H9 (cell line): Measurements from ENCODE around the gene LEKR1. TPM values are rescaled to one million over a fixed set of nuclear protein-coding genes. Genes with fewer than 3 reads are reported as not detected.

ENCODE experiments used
- DNase-seq: peaks from one replicate; pipeline ENCODE4 v3.0.0-alpha.2; 2017
- H2AFZ ChIP-seq: one replicate; pipeline ENCODE4 v1.6.1; 2013; ENCODE audit warnings: mild to moderate bottlenecking, low read length, control low read depth, moderate library complexity
- H2AK5ac ChIP-seq: 2 replicates; pipeline ENCODE4 v1.6.1; 2013; ENCODE audit warnings: low read length, control low read depth, mixed read lengths; ENCODE audit not compliant: insufficient read length
- H2BK120ac ChIP-seq: one replicate; pipeline ENCODE4 v1.6.1; 2013; ENCODE audit warnings: low read depth, mild to moderate bottlenecking, low read length, control low read depth, inconsistent platforms; ENCODE audit not compliant: poor library complexity, severe bottlenecking
- H2BK12ac ChIP-seq: 2 replicates; pipeline ENCODE4 v1.6.1; 2013; ENCODE audit warnings: low read length, control low read depth, mixed read lengths, low read depth; ENCODE audit not compliant: insufficient read length
- H2BK15ac ChIP-seq: 2 replicates; pipeline ENCODE4 v1.6.1; 2013; ENCODE audit warnings: low read depth, low read length, control low read depth
- H2BK20ac ChIP-seq: one replicate; pipeline ENCODE4 v1.6.1; 2013; ENCODE audit warnings: low read depth, mild to moderate bottlenecking, low read length, control low read depth, inconsistent platforms; ENCODE audit not compliant: poor library complexity, severe bottlenecking
- H2BK5ac ChIP-seq: 2 replicates; pipeline ENCODE4 v1.6.1; 2013; ENCODE audit warnings: low read length, control low read depth, mixed read lengths; ENCODE audit not compliant: insufficient read length
- H3K14ac ChIP-seq: 2 replicates; pipeline ENCODE4 v1.6.1; 2013; ENCODE audit warnings: low read length, control low read depth; ENCODE audit not compliant: insufficient read depth
- H3K18ac ChIP-seq: 2 replicates; pipeline ENCODE4 v1.6.1; 2013; ENCODE audit warnings: low read depth, mild to moderate bottlenecking, mixed read lengths, low read length, control low read depth; ENCODE audit not compliant: insufficient read length
- H3K23ac ChIP-seq: 2 replicates; pipeline ENCODE4 v1.6.1; 2013; ENCODE audit warnings: low read length, control low read depth, mixed read lengths, low read depth; ENCODE audit not compliant: insufficient read length
- H3K23me2 ChIP-seq: 2 replicates; pipeline ENCODE4 v1.6.1; 2013; ENCODE audit warnings: low read depth, mild to moderate bottlenecking, mixed read lengths, low read length, control low read depth; ENCODE audit not compliant: insufficient read length, poor library complexity, severe bottlenecking
- H3K27ac ChIP-seq: 2 replicates; pipeline ENCODE4 v1.5.1; 2013; ENCODE audit warnings: low read length, control low read depth, mixed read lengths, low read depth; ENCODE audit not compliant: insufficient read length
- H3K27me3 ChIP-seq: 2 replicates; pipeline ENCODE4 v1.6.1; 2013; ENCODE audit warnings: low read length, control low read depth, inconsistent platforms; ENCODE audit not compliant: insufficient read depth
- H3K4ac ChIP-seq: 2 replicates; pipeline ENCODE4 v1.6.1; 2013; ENCODE audit warnings: low read depth, mild to moderate bottlenecking, control low read depth, inconsistent platforms, low read length, moderate library complexity
- H3K4me1 ChIP-seq: 2 replicates; pipeline ENCODE4 v1.6.1; 2013; ENCODE audit warnings: low read length, control low read depth, inconsistent platforms; ENCODE audit not compliant: insufficient read depth
- H3K4me2 ChIP-seq: 2 replicates; pipeline ENCODE4 v1.6.1; 2013; ENCODE audit warnings: low read length, control low read depth, mixed read lengths; ENCODE audit not compliant: insufficient read length, insufficient read depth
- H3K56ac ChIP-seq: 2 replicates; pipeline ENCODE4 v1.6.1; 2013; ENCODE audit warnings: low read depth, mild to moderate bottlenecking, mixed read lengths, low read length, control low read depth; ENCODE audit not compliant: insufficient read length
- H3K79me1 ChIP-seq: 2 replicates; pipeline ENCODE4 v1.6.1; 2013; ENCODE audit warnings: low read depth, mild to moderate bottlenecking, moderate library complexity, low read length, control low read depth, inconsistent platforms; ENCODE audit not compliant: insufficient read depth, poor library complexity, severe bottlenecking
- H3K79me2 ChIP-seq: 2 replicates; pipeline ENCODE4 v1.6.1; 2013; ENCODE audit warnings: low read length, control low read depth, inconsistent platforms; ENCODE audit not compliant: insufficient read depth
- H3K9ac ChIP-seq: 2 replicates; pipeline ENCODE4 v1.6.1; 2013; ENCODE audit warnings: low read length, control low read depth, mixed read lengths; ENCODE audit not compliant: insufficient read length; ENCODE audit errors: extremely low read depth
- H3K9me3 ChIP-seq: one replicate; pipeline ENCODE4 v1.6.1; 2013; ENCODE audit warnings: low read depth, low read length, inconsistent platforms; ENCODE audit not compliant: control insufficient read depth
- H3T11ph ChIP-seq: one replicate; pipeline ENCODE4 v1.6.1; 2013; ENCODE audit warnings: mild to moderate bottlenecking, low read length, control low read depth, inconsistent platforms
- H4K20me1 ChIP-seq: one replicate; pipeline ENCODE4 v1.6.1; 2013; ENCODE audit not compliant: control insufficient read depth, insufficient read length, insufficient read depth
- H4K5ac ChIP-seq: 2 replicates; pipeline ENCODE4 v1.6.1; 2013; ENCODE audit warnings: low read depth, mild to moderate bottlenecking, mixed read lengths, low read length, control low read depth; ENCODE audit not compliant: insufficient read length
- H4K8ac ChIP-seq: replicated peaks from 2 replicates; pipeline ENCODE4 v1.6.1; 2013; ENCODE audit warnings: low read length, control low read depth, mixed read lengths, low read depth; ENCODE audit not compliant: insufficient read length
- H4K91ac ChIP-seq: 2 replicates; pipeline ENCODE4 v1.6.1; 2013; ENCODE audit warnings: low read depth, mild to moderate bottlenecking, moderate library complexity, mixed read lengths, low read length, control low read depth; ENCODE audit not compliant: insufficient read length
- H3K27ac Mint-ChIP-seq, 3 experiments: 2 replicates in 2 of 3; 3 replicates in 1 of 3; pipeline ENCODE4 v1.8.0; 2020 to 2021; ENCODE audit warnings: mixed read lengths in 3 of 3, mild to moderate bottlenecking in 1 of 3, moderate library complexity in 1 of 3
- H3K27me3 Mint-ChIP-seq: 2 replicates; pipeline ENCODE4 v1.8.0; 2021; ENCODE audit warnings: low read depth, mild to moderate bottlenecking, moderate library complexity, mixed read lengths
- H3K36me3 Mint-ChIP-seq, 3 experiments: 2 replicates in 2 of 3; 3 replicates in 1 of 3; pipeline ENCODE4 v1.8.0; 2020 to 2021; ENCODE audit warnings: low read depth in 3 of 3, mixed read lengths in 3 of 3; ENCODE audit not compliant: insufficient read depth in 1 of 3
- H3K4me1 Mint-ChIP-seq, 2 experiments: 2 replicates each; pipeline ENCODE4 v1.8.0; 2020; ENCODE audit warnings: mixed read lengths in 2 of 2
- H3K4me3 Mint-ChIP-seq, 2 experiments: 2 replicates in 1 of 2; 3 replicates in 1 of 2; pipeline ENCODE4 v1.8.0; 2020 to 2021; ENCODE audit warnings: mild to moderate bottlenecking in 2 of 2, mixed read lengths in 2 of 2, moderate library complexity in 1 of 2
- H3K9me3 Mint-ChIP-seq, 2 experiments: 2 replicates in 1 of 2; 3 replicates in 1 of 2; pipeline ENCODE4 v1.8.0; 2020; ENCODE audit warnings: mild to moderate bottlenecking in 2 of 2, mixed read lengths in 2 of 2, moderate library complexity in 1 of 2
- WGBS: extraction: QIAGEN DNeasy Blood & Tissue Kit; methylation state at CpG from one replicate; pipeline ENCODE4 v1.1.7; 2013; ENCODE audit warnings: missing lambda C conversion rate, low lambda C conversion rate, mixed read lengths; ENCODE audit not compliant: insufficient read length; ENCODE audit errors: extremely low coverage; 5-methylcytosine and 5-hydroxymethylcytosine counted together
- total RNA-seq: library from RNA; stranded (reverse); gene quantifications from 2 replicates; pipeline ENCODE4 v1.2.1, GENCODE V29; 2021
- TF ChIP-seq, protein P1 (sequence below): fragments of 200-600 bp; sonication (generic); conservative IDR thresholded peaks from 3 replicates; pipeline ENCODE4 v1.8.0; 2021; ENCODE audit warnings: antibody characterized with exemption, mild to moderate bottlenecking

LEKR1 gene
- total RNA-seq, 1 experiment from 2014 or later: not detected

DNA sequence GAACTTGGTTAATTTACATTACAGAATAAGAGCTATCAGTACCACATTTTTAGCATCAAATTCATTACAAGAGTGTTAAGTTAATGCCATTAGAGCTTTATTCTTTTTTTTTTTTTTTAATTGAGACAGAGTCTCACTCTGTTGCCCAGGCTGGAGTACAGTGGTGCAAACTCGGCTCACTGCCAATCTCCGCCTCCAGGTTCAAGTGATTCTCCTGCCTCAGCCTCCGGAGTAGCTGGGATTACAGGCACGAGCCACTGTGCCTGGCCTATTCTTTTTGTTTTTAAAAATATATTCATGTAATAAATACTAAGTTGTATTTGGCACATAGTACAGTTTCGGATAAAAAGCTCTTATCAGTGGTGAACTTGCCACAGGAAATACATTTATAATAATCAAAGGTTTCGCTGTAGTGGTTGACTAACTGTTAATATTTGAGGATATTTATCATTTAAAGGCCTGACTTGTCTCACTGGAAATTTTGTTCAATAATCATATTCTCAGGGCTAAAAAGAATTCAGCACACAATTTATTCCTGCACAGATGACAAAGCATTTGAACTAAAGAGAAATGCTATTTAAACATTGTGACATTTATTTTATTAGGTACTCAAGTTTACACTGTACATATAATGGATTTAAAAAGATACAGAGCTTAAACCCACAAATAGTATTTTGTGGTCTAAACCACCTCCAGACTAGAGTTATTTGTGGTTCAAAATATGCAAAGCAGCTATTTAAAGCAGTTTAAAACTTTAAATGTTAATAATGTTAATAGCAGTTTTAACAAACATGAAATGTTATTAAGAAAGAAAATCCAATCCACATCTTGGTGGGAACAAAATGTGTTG, 6.1 kb upstream of the LEKR1 start:
- Histone ChIP-seq H2BK120ac (no peak overlapping the region), H3K23me2 (peaks cover 4% of the 10 kb centered on the region), H3K14ac (no peak overlapping the region), H2BK5ac (no peak overlapping the region), H3K27ac (no peak overlapping the region), H3K23ac (no peak overlapping the region), H4K91ac (no peak overlapping the region), H3K56ac (no peak overlapping the region), H2AK5ac (no peak overlapping the region), H3T11ph (no peak overlapping the region), H3K27me3 (peaks cover 25% of the 10 kb centered on the region; the same call in 1 of the 2 replicates), H4K5ac (no peak overlapping the region), H2BK15ac (no peak overlapping the region), H2AFZ (no peak overlapping the region), H3K9ac (no peak overlapping the region), H2BK20ac (no peak overlapping the region), H3K18ac (no peak overlapping the region), H3K79me1 (no peaks in the 10 kb centered on the region), H3K4ac (no peak overlapping the region), H3K79me2 (no peaks in the 10 kb centered on the region), H4K8ac (no peak overlapping the region), H3K4me2 (no peak overlapping the region), H3K9me3 (no peaks in the 10 kb centered on the region), H4K20me1 (no peaks in the 10 kb centered on the region), H3K4me1 (peaks cover 2% of the 10 kb centered on the region; the same call in 1 of the 2 replicates), H2BK12ac (no peak overlapping the region)
- Mint-ChIP-seq H3K9me3 (no peaks in the 10 kb centered on the region; a peak in 1 of 5 replicates), H3K36me3 (peaks cover 2 to 6% (median 2%) of the 10 kb centered on the region in 3 experiments; a peak in 5 of 7 replicates), H3K4me3 (no peak overlapping the region), H3K27me3 (peaks cover 74% of the 10 kb centered on the region), H3K4me1 (peaks cover 32 to 38% of the 10 kb centered on the region in 2 experiments), H3K27ac (no peak overlapping the region)
- TF ChIP-seq, protein P1, sequence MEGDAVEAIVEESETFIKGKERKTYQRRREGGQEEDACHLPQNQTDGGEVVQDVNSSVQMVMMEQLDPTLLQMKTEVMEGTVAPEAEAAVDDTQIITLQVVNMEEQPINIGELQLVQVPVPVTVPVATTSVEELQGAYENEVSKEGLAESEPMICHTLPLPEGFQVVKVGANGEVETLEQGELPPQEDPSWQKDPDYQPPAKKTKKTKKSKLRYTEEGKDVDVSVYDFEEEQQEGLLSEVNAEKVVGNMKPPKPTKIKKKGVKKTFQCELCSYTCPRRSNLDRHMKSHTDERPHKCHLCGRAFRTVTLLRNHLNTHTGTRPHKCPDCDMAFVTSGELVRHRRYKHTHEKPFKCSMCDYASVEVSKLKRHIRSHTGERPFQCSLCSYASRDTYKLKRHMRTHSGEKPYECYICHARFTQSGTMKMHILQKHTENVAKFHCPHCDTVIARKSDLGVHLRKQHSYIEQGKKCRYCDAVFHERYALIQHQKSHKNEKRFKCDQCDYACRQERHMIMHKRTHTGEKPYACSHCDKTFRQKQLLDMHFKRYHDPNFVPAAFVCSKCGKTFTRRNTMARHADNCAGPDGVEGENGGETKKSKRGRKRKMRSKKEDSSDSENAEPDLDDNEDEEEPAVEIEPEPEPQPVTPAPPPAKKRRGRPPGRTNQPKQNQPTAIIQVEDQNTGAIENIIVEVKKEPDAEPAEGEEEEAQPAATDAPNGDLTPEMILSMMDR: no peak
- WGBS: no CpG with 5 or more reads among the region's 6 CpGs
- DNase-seq: no peak
